Stimulated activated CD4-positive, alpha-beta T cell treated with anti-CD3 and anti-CD28 coated beads, TNF-alpha, amount 100 ng/mL, for 4 hours (primary cell): ENCODE data around the gene GOLIM4.

Experiments used
- DNase-seq, 3 experiments: peaks; one replicate each; pipeline ENCODE4 v3.0.0-alpha.2; 2020; ENCODE audit warnings: low read depth in 3 of 3

GOLIM4 gene

GRCh38 chr3:167998253-167998652 is 97.5 kb downstream of the GOLIM4 start:
- DNase-seq, result no peak

- no peak for DNase-seq
Measured at GRCh38 chr3:167996514-167996913, 99.2 kb downstream of the GOLIM4 start.

- no peak for DNase-seq
Measured at GRCh38 chr3:167992381-167992780, 103.3 kb downstream of the GOLIM4 start.

GRCh38 chr3:167991213-167991612 is 104.5 kb downstream of the GOLIM4 start:
- DNase-seq, result no peak

GRCh38 chr3:167989999-167990398 is 105.7 kb downstream of the GOLIM4 start:
- no peak for DNase-seq

- DNase-seq, result no peak
Measured at GRCh38 chr3:167989066-167989465, 106.7 kb downstream of the GOLIM4 start.

GRCh38 chr3:167983583-167983982 is 112.1 kb downstream of the GOLIM4 start:
- no peak for DNase-seq

GRCh38 chr3:167978486-167978885 is 117.2 kb downstream of the GOLIM4 start:
- DNase-seq, result no peak

- DNase-seq, result no peak
Measured at GRCh38 chr3:167978071-167978470, 117.7 kb downstream of the GOLIM4 start.

- DNase-seq, result no peak
Measured at GRCh38 chr3:167976516-167977361, 119.0 kb downstream of the GOLIM4 start.

GRCh38 chr3:167973901-167974300 is 121.8 kb downstream of the GOLIM4 start:
- no peak for DNase-seq

- no peak for DNase-seq
Measured at GRCh38 chr3:167973046-167973445, 122.7 kb downstream of the GOLIM4 start.

- no peak for DNase-seq
Measured at GRCh38 chr3:167972502-167972901, 123.2 kb downstream of the GOLIM4 start.

- no peak for DNase-seq
Measured at GRCh38 chr3:167969548-167969947, 126.2 kb downstream of the GOLIM4 start.

GRCh38 chr3:167967257-167968036 is 128.3 kb downstream of the GOLIM4 start:
- DNase-seq, result no peak
